K562 (cell line): ENCODE results near the gene BMI1. TPM values are rescaled to one million over a fixed set of nuclear protein-coding genes. Genes with fewer than 3 reads are reported as not detected.
A peak's percentile ranks its signal among the peaks of the same experiment; 100 is the strongest.

Experiments
- ATF1 ChIP-seq, 2 experiments: fragments of 450-650 bp in 1 of 2; IDR thresholded peaks; 2 replicates each; pipeline ENCODE4 v1.6.1; 2016; ENCODE audit warnings: missing compliant biosample characterization in 1 of 2, missing genetic modification characterization in 1 of 2
- CUX1 ChIP-seq: fragments of 200-800 bp; sonication (Bioruptor generic); IDR thresholded peaks from 2 replicates; pipeline ENCODE4 v1.6.1; 2016; ENCODE audit warnings: missing genetic modification characterization, missing compliant biosample characterization
- DMBX1 ChIP-seq: fragments of 250-450 bp; sonication (Bioruptor Pico); IDR thresholded peaks from 2 replicates; pipeline ENCODE4 v1.8.0; 2022; ENCODE audit warnings: inconsistent platforms, mild to moderate bottlenecking, moderate library complexity, borderline replicate concordance
- FOXA1 ChIP-seq: fragments of 450-650 bp; IDR thresholded peaks from 2 replicates; pipeline ENCODE4 v1.6.1; 2016; ENCODE audit warnings: mild to moderate bottlenecking, borderline replicate concordance
- HCFC1 ChIP-seq: IDR thresholded peaks from 2 replicates; pipeline ENCODE4 v1.6.1; 2012; ENCODE audit warnings: low read depth, low read length, improper control_type of control experiment
- MLX ChIP-seq, 2 experiments: fragments of 450-650 bp in 1 of 2; sonication (generic) in 1 of 2; formaldehyde crosslinking; conservative IDR thresholded peaks; 2 replicates each; pipeline versions ENCODE4 v1.4.0 to v1.8.1; 2020 to 2022; ENCODE audit warnings: mild to moderate bottlenecking in 1 of 2, missing genetic modification reagents in 1 of 2
- NCOA1 ChIP-seq: fragments of 450-650 bp; IDR thresholded peaks from 2 replicates; pipeline ENCODE4 v1.6.1; 2016; ENCODE audit warnings: low read depth
- NR2C1 ChIP-seq, 2 experiments: fragments of 450-650 bp; IDR thresholded peaks; 2 replicates each; pipeline ENCODE4 v1.6.1; 2017; ENCODE audit warnings: mild to moderate bottlenecking in 2 of 2, antibody characterized with exemption in 1 of 2, inconsistent platforms in 1 of 2, missing compliant biosample characterization in 1 of 2, missing genetic modification characterization in 1 of 2
- NRF1 ChIP-seq, 2 experiments: fragments of 450-650 bp; IDR thresholded peaks in 1 of 2; conservative IDR thresholded peaks in 1 of 2; 2 replicates each; pipeline ENCODE4 v1.6.1; 2014; ENCODE audit warnings: mild to moderate bottlenecking in 2 of 2
- RBM34 ChIP-seq: fragments of 200-400 bp; formaldehyde crosslinking; IDR thresholded peaks from 2 replicates; pipeline ENCODE4 v1.6.1; 2018; ENCODE audit warnings: low read length, borderline replicate concordance; ENCODE audit not compliant: insufficient read depth
- SP1 ChIP-seq: sonication (generic); formaldehyde crosslinking; IDR thresholded peaks from 2 replicates; pipeline ENCODE4 v1.8.1; 2022; ENCODE audit warnings: mild to moderate bottlenecking, missing genetic modification reagents
- ZBTB1 ChIP-seq: sonication (generic); formaldehyde crosslinking; IDR thresholded peaks from 2 replicates; pipeline ENCODE4 v1.8.1; 2023; ENCODE audit warnings: missing genetic modification reagents, low read depth, mild to moderate bottlenecking, borderline replicate concordance
- ZFX ChIP-seq: sonication (generic); formaldehyde crosslinking; IDR thresholded peaks from 2 replicates; pipeline ENCODE4 v1.8.0; 2022; ENCODE audit warnings: mild to moderate bottlenecking, missing genetic modification reagents, moderate library complexity
- ZNF184 ChIP-seq: sonication (generic); formaldehyde crosslinking; IDR thresholded peaks from 2 replicates; pipeline ENCODE4 v1.5.0; 2020; ENCODE audit warnings: missing genetic modification reagents
- ZNF263 ChIP-seq: sonication (generic); formaldehyde crosslinking; IDR thresholded peaks from 2 replicates; pipeline ENCODE4 v1.8.0; 2022; ENCODE audit warnings: mild to moderate bottlenecking, missing genetic modification reagents, borderline replicate concordance
- ZNF408 ChIP-seq: fragments of 250-450 bp; sonication (Bioruptor Pico); IDR thresholded peaks from 2 replicates; pipeline ENCODE4 v1.4.0; 2020; ENCODE audit warnings: low read depth, mild to moderate bottlenecking, moderate library complexity
- ZNF436 ChIP-seq: fragments of 250-450, 450-650 bp; sonication (Bioruptor Pico); formaldehyde crosslinking; IDR thresholded peaks from 2 replicates; pipeline ENCODE4 v1.7.0; 2020; ENCODE audit warnings: mild to moderate bottlenecking
- ZNF707 ChIP-seq: fragments of 250-450 bp; sonication (Bioruptor Pico); conservative IDR thresholded peaks from 2 replicates; pipeline ENCODE4 v1.8.0; 2022; ENCODE audit warnings: inconsistent platforms, mild to moderate bottlenecking, moderate library complexity
- ZSCAN29 ChIP-seq: fragments of 450-650 bp; IDR thresholded peaks from 2 replicates; pipeline ENCODE4 v1.6.1; 2017
- polyA plus RNA-seq, 8 experiments: library from polyadenylated mRNA; depleted of rRNA in 4 of 8; stranded (reverse) in 5 of 8; unstranded in 3 of 8; fragments of >200 nt; fragmentation: Nextera tagmentation in 2 of 8; fragmentation: Illumina TruSeq in 1 of 8; extraction: Ambion mirVana in 2 of 8; extraction: Trizol in 1 of 8; gene quantifications; 2 replicates each; pipeline versions ENCODE4 v1.2.1 to v1.2.3, GENCODE V29; 2011 to 2014; ENCODE audit warnings: inconsistent platforms in 1 of 8, missing spikeins in 1 of 8
- total RNA-seq, 7 experiments: library from RNA; depleted of rRNA in 6 of 7; stranded (reverse); fragments of >200 nt in 6 of 7; fragmentation: Illumina TruSeq in 2 of 7; extraction: Trizol in 2 of 7; gene quantifications; 2 replicates each; pipeline versions ENCODE4 v1.2.1 to v1.2.3, GENCODE V29; 2011 to 2021; ENCODE audit warnings: low replicate concordance in 1 of 7
- TF ChIP-seq, protein P1 (sequence below): IDR thresholded peaks from 2 replicates; pipeline ENCODE4 v1.6.1; 2012; ENCODE audit warnings: low read depth, low read length, improper control_type of control experiment, borderline replicate concordance

The BMI1 gene
- total and polyA plus RNA-seq, 9 of the 15 experiments (the other 6 are each of a cell fraction or from before 2014, with no cell fraction given) = 21.4 to 103 (median 70.8) TPM

DNA sequence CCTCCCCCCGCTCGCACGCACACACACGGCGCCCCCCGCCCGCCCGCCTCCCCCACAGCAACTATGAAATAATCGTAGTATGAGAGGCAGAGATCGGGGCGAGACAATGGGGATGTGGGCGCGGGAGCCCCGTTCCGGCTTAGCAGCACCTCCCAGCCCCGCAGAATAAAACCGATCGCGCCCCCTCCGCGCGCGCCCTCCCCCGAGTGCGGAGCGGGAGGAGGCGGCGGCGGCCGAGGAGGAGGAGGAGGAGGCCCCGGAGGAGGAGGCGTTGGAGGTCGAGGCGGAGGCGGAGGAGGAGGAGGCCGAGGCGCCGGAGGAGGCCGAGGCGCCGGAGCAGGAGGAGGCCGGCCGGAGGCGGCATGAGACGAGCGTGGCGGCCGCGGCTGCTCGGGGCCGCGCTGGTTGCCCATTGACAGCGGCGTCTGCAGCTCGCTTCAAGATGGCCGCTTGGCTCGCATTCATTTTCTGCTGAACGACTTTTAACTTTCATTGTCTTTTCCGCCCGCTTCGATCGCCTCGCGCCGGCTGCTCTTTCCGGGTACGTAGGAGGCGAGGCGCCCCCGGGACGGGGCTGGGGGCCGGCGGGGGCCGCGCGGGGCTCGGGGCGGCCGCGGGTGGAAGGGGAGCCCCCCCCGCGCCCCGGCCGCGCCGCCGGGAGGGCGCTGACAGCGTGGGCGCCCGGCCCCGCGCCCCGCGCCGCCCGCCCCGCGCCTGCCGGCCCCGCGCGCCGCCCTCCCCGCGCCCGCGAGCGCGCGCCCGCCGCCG, 441 bp downstream of the BMI1 start (continued):
- TF ChIP-seq, protein P1, sequence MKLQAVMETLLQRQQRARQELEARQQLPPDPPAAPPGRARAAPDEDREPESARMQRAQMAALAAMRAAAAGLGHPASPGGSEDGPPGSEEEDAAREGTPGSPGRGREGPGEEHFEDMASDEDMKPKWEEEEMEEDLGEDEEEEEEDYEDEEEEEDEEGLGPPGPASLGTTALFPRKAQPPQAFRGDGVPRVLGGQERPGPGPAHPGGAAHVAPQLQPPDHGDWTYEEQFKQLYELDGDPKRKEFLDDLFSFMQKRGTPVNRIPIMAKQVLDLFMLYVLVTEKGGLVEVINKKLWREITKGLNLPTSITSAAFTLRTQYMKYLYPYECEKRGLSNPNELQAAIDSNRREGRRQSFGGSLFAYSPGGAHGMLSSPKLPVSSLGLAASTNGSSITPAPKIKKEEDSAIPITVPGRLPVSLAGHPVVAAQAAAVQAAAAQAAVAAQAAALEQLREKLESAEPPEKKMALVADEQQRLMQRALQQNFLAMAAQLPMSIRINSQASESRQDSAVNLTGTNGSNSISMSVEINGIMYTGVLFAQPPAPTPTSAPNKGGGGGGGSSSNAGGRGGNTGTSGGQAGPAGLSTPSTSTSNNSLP = no peak
- TF ChIP-seq ZNF263 (CRISPR knock-in tag) = peak; percentile 99
- no peak for TF ChIP-seq ZBTB1 (CRISPR knock-in tag)
- TF ChIP-seq MLX (CRISPR knock-in tag; conservative IDR thresholded peaks at IDR 0.05) = 0 out of 4 replicates have a peak, but pooled peaks of 1 of the 2 experiments have one; percentile 82
- no peak for TF ChIP-seq NR2C1 (IDR thresholded peaks at IDR 0.05)
- TF ChIP-seq NR2C1 (tag; IDR thresholded peaks at IDR 0.05) = no peak
- TF ChIP-seq ZNF707 (CRISPR knock-in tag) = no peak
- no peak for TF ChIP-seq HCFC1
- TF ChIP-seq SP1 (CRISPR knock-in tag) = peak; percentile 46; the same call in 1 of the 2 replicates
- TF ChIP-seq NRF1 (conservative IDR thresholded peaks at IDR 0.05 in 1 of 2, IDR thresholded peaks at IDR 0.05 in 1 of 2) = peak in 1 of 2 experiments; percentile 44; a peak in 2 of 4 replicates
- no peak for TF ChIP-seq NCOA1
- no peak for TF ChIP-seq ZNF436
- TF ChIP-seq RBM34 = peak; percentile 69; the same call in 1 of the 2 replicates
- no peak for TF ChIP-seq ZSCAN29
- TF ChIP-seq FOXA1 = no peak
- TF ChIP-seq ATF1 (CRISPR knock-in tag; IDR thresholded peaks at IDR 0.05) = no peak
- peak; percentile 44 for TF ChIP-seq ATF1 (tag; IDR thresholded peaks at IDR 0.05)
- no peak for TF ChIP-seq ZNF408 (CRISPR knock-in tag)
- TF ChIP-seq ZNF184 (CRISPR knock-in tag) = no peak
- peak; percentile 87 for TF ChIP-seq ZFX (CRISPR knock-in tag)
- no peak for TF ChIP-seq DMBX1 (CRISPR knock-in tag)
- no peak for TF ChIP-seq CUX1 (CRISPR knock-in tag)
